HEK293 (cell line): ENCODE results near the gene DDIT3.

Source experiments
- CTCF ChIA-PET: fragments of 350-600 bp; formaldehyde crosslinking; extraction: SDS; loops from one replicate; lab custom pipeline; 2021; ENCODE audit warnings: antibody characterized with exemption; lab: Yijun Ruan, JAX
- POLR2A ChIA-PET: fragments of 300-600 bp; formaldehyde crosslinking; extraction: SDS; loops from one replicate; lab custom pipeline; 2020; ENCODE audit warnings: antibody characterized with exemption, inconsistent platforms; lab: Yijun Ruan, JAX
- H3K27ac ChIP-seq: fragments of 200-500 bp; sonication (Bioruptor generic); 2 replicates; pipeline ENCODE4 v1.5.1; 2014; ENCODE audit warnings: low read depth, low read length, control low read depth, inconsistent platforms; ENCODE audit errors: extremely low read depth
- H3K36me3 ChIP-seq, 2 experiments: fragments of 200-500 bp in 1 of 2; sonication (Bioruptor generic) in 1 of 2; 1 replicate in 1 of 2; 2 replicates in 1 of 2; pipeline ENCODE4 v1.5.1; 2014 to 2017; ENCODE audit warnings: inconsistent platforms in 2 of 2, low read length in 2 of 2; ENCODE audit not compliant: control insufficient read depth in 2 of 2, insufficient read depth in 1 of 2
- H3K4me1 ChIP-seq: fragments of 200-500 bp; sonication (Bioruptor generic); 2 replicates; pipeline ENCODE4 v1.5.1; 2014; ENCODE audit warnings: mild to moderate bottlenecking, low read length, inconsistent platforms; ENCODE audit not compliant: control insufficient read depth, insufficient read depth
- H3K4me3 ChIP-seq: 2 replicates; pipeline ENCODE4 v1.5.1; 2011; ENCODE audit warnings: low read depth, mild to moderate bottlenecking, control low read depth, low read length, moderate library complexity
- H3K9me3 ChIP-seq: fragments of 200-500 bp; sonication (Bioruptor generic); 2 replicates; pipeline ENCODE4 v1.5.1; 2014; ENCODE audit warnings: low read depth, low read length, inconsistent platforms; ENCODE audit not compliant: control insufficient read depth, insufficient read depth
- BCL11A ChIP-seq: fragments of 450-650 bp; formaldehyde crosslinking; IDR thresholded peaks from 2 replicates; pipeline ENCODE4 v1.5.1; 2016; ENCODE audit warnings: low read depth, missing biosample characterization, missing genetic modification characterization
- BCL11B ChIP-seq: fragments of 450-650 bp; formaldehyde crosslinking; IDR thresholded peaks from 2 replicates; pipeline ENCODE4 v1.5.1; 2016; ENCODE audit warnings: low read depth, missing biosample characterization, missing genetic modification characterization
- FEZF1 ChIP-seq: fragments of 450-650 bp; formaldehyde crosslinking; IDR thresholded peaks from 2 replicates; pipeline ENCODE4 v1.5.1; 2016; ENCODE audit warnings: missing biosample characterization, missing genetic modification characterization
- GLIS2 ChIP-seq: fragments of 450-650 bp; formaldehyde crosslinking; IDR thresholded peaks from 2 replicates; pipeline ENCODE4 v1.5.1; 2016; ENCODE audit warnings: missing biosample characterization, missing genetic modification characterization
- KLF1 ChIP-seq: fragments of 450-650 bp; formaldehyde crosslinking; IDR thresholded peaks from 2 replicates; pipeline ENCODE4 v1.5.1; 2016; ENCODE audit warnings: missing biosample characterization, missing genetic modification characterization
- KLF10 ChIP-seq: fragments of 450-650 bp; IDR thresholded peaks from 2 replicates; pipeline ENCODE4 v1.5.1; 2018; ENCODE audit warnings: missing biosample characterization, mild to moderate bottlenecking, missing genetic modification characterization
- KLF17 ChIP-seq: fragments of 450-650 bp; formaldehyde crosslinking; IDR thresholded peaks from 2 replicates; pipeline ENCODE4 v1.5.1; 2016; ENCODE audit warnings: missing biosample characterization, missing genetic modification characterization
- KLF7 ChIP-seq: fragments of 450-650 bp; formaldehyde crosslinking; IDR thresholded peaks from 2 replicates; pipeline ENCODE4 v1.5.1; 2016; ENCODE audit warnings: missing biosample characterization, missing genetic modification characterization, borderline replicate concordance
- KLF8 ChIP-seq: fragments of 450-650 bp; formaldehyde crosslinking; IDR thresholded peaks from 2 replicates; pipeline ENCODE4 v1.5.1; 2016; ENCODE audit warnings: missing biosample characterization, missing genetic modification characterization
- KLF9 ChIP-seq: fragments of 450-650 bp; formaldehyde crosslinking; IDR thresholded peaks from 2 replicates; pipeline ENCODE4 v1.5.1; 2016; ENCODE audit warnings: missing biosample characterization, missing genetic modification characterization, low read depth
- SP2 ChIP-seq: fragments of 450-650 bp; formaldehyde crosslinking; IDR thresholded peaks from 2 replicates; pipeline ENCODE4 v1.5.1; 2016; ENCODE audit warnings: missing biosample characterization, missing genetic modification characterization
- SP7 ChIP-seq: fragments of 450-650 bp; formaldehyde crosslinking; IDR thresholded peaks from 2 replicates; pipeline ENCODE4 v1.5.1; 2016; ENCODE audit warnings: missing biosample characterization, missing genetic modification characterization
- ZBTB21 ChIP-seq: fragments of 450-650 bp; formaldehyde crosslinking; IDR thresholded peaks from 2 replicates; pipeline ENCODE4 v1.5.1; 2017; ENCODE audit warnings: missing biosample characterization, missing genetic modification characterization
- ZFP41 ChIP-seq: fragments of 450-650 bp; formaldehyde crosslinking; IDR thresholded peaks from 2 replicates; pipeline ENCODE4 v1.5.1; 2016; ENCODE audit warnings: missing biosample characterization, missing genetic modification characterization, borderline replicate concordance
- ZFP69B ChIP-seq: fragments of 450-650 bp; formaldehyde crosslinking; IDR thresholded peaks from 2 replicates; pipeline ENCODE4 v1.5.1; 2016; ENCODE audit warnings: missing biosample characterization, missing genetic modification characterization
- ZIC2 ChIP-seq: fragments of 450-650 bp; formaldehyde crosslinking; IDR thresholded peaks from 2 replicates; pipeline ENCODE4 v1.5.1; 2016; ENCODE audit warnings: missing biosample characterization, missing genetic modification characterization
- ZNF10 ChIP-seq: fragments of 450-650 bp; formaldehyde crosslinking; IDR thresholded peaks from 2 replicates; pipeline ENCODE4 v1.5.1; 2017; ENCODE audit warnings: missing biosample characterization, missing genetic modification characterization
- ZNF121 ChIP-seq: fragments of 450-650 bp; formaldehyde crosslinking; IDR thresholded peaks from 2 replicates; pipeline ENCODE4 v1.5.1; 2016; ENCODE audit warnings: missing biosample characterization, missing genetic modification characterization
- ZNF132 ChIP-seq: fragments of 450-650 bp; formaldehyde crosslinking; IDR thresholded peaks from 2 replicates; pipeline ENCODE4 v1.5.1; 2017; ENCODE audit warnings: missing biosample characterization, missing genetic modification characterization, borderline replicate concordance
- ZNF148 ChIP-seq: fragments of 450-650 bp; formaldehyde crosslinking; IDR thresholded peaks from 2 replicates; pipeline ENCODE4 v1.5.0; 2017; ENCODE audit warnings: missing biosample characterization, missing genetic modification characterization, borderline replicate concordance
- ZNF16 ChIP-seq: fragments of 450-650 bp; formaldehyde crosslinking; IDR thresholded peaks from 2 replicates; pipeline ENCODE4 v1.5.1; 2016; ENCODE audit warnings: low read depth, missing biosample characterization, missing genetic modification characterization
- ZNF24 ChIP-seq: fragments of 450-650 bp; formaldehyde crosslinking; IDR thresholded peaks from 2 replicates; pipeline ENCODE4 v1.5.1; 2016; ENCODE audit warnings: missing biosample characterization, missing genetic modification characterization
- ZNF248 ChIP-seq: fragments of 450-650 bp; formaldehyde crosslinking; IDR thresholded peaks from 2 replicates; pipeline ENCODE4 v1.5.1; 2017; ENCODE audit warnings: missing biosample characterization, missing genetic modification characterization
- ZNF335 ChIP-seq: fragments of 450-650 bp; formaldehyde crosslinking; conservative IDR thresholded peaks from 2 replicates; pipeline ENCODE4 v1.5.1; 2016; ENCODE audit warnings: missing biosample characterization, missing genetic modification characterization
- ZNF366 ChIP-seq: fragments of 450-650 bp; formaldehyde crosslinking; conservative IDR thresholded peaks from 2 replicates; pipeline ENCODE4 v1.5.1; 2016; ENCODE audit warnings: missing biosample characterization, missing genetic modification characterization
- ZNF488 ChIP-seq: fragments of 450-650 bp; formaldehyde crosslinking; IDR thresholded peaks from 2 replicates; pipeline ENCODE4 v1.5.1; 2016; ENCODE audit warnings: missing biosample characterization, missing genetic modification characterization
- ZNF548 ChIP-seq: fragments of 450-650 bp; formaldehyde crosslinking; IDR thresholded peaks from 2 replicates; pipeline ENCODE4 v1.5.1; 2016; ENCODE audit warnings: missing biosample characterization, missing genetic modification characterization
- ZNF549 ChIP-seq: fragments of 450-650 bp; IDR thresholded peaks from 2 replicates; pipeline ENCODE4 v1.5.1; 2018; ENCODE audit warnings: missing biosample characterization, missing genetic modification characterization, mild to moderate bottlenecking, inconsistent platforms, moderate library complexity
- ZNF561 ChIP-seq: fragments of 450-650 bp; IDR thresholded peaks from 2 replicates; pipeline ENCODE4 v1.5.1; 2018; ENCODE audit warnings: missing biosample characterization, missing genetic modification characterization, borderline replicate concordance
- ZNF585B ChIP-seq: fragments of 450-650 bp; formaldehyde crosslinking; IDR thresholded peaks from 2 replicates; pipeline ENCODE4 v1.5.1; 2016; ENCODE audit warnings: missing biosample characterization, missing genetic modification characterization
- ZNF621 ChIP-seq: fragments of 450-650 bp; formaldehyde crosslinking; IDR thresholded peaks from 2 replicates; pipeline ENCODE4 v1.5.1; 2017; ENCODE audit warnings: missing biosample characterization, missing genetic modification characterization
- ZNF623 ChIP-seq: fragments of 450-650 bp; formaldehyde crosslinking; IDR thresholded peaks from 2 replicates; pipeline ENCODE4 v1.5.1; 2016; ENCODE audit warnings: missing biosample characterization, missing genetic modification characterization
- ZNF660 ChIP-seq: fragments of 450-650 bp; IDR thresholded peaks from 2 replicates; pipeline ENCODE4 v1.5.1; 2018; ENCODE audit warnings: missing biosample characterization, mild to moderate bottlenecking, missing genetic modification characterization
- ZNF792 ChIP-seq: fragments of 450-650 bp; formaldehyde crosslinking; IDR thresholded peaks from 2 replicates; pipeline ENCODE4 v1.5.1; 2016; ENCODE audit warnings: missing biosample characterization, missing genetic modification characterization
- ZSCAN16 ChIP-seq: fragments of 450-650 bp; formaldehyde crosslinking; IDR thresholded peaks from 2 replicates; pipeline ENCODE4 v1.5.1; 2016; ENCODE audit warnings: missing biosample characterization, missing genetic modification characterization
- ZXDB ChIP-seq: fragments of 450-650 bp; formaldehyde crosslinking; IDR thresholded peaks from 2 replicates; pipeline ENCODE4 v1.5.1; 2016; ENCODE audit warnings: missing biosample characterization, missing genetic modification characterization

Gene DDIT3

GRCh38 chr12:57520053-57520818 is at the start of gene DDIT3:
TSS of gene DDIT3 (minus strand) at chr12:57520514. CDS start at chr12:57517406, 3,108 bp downstream.
- Histone ChIP-seq H3K27ac (peak within 1 kb of the TSS; percentile 94), H3K9me3 (no peaks in the 10 kb centered on the region), H3K4me3 (peak within 1 kb of the TSS; percentile 79), H3K36me3 (peaks cover 11 to 56% of the 10 kb centered on the region in 2 experiments), H3K4me1 (peaks cover 13% of the 10 kb centered on the region)
- CTCF ChIA-PET: interaction anchor here (1.0 to 1.4 kb wide), 3 partner anchors 61 to 64 kb away, joined by 5 read pairs; partner anchors contain the start of gene GLI1
- POLR2A ChIA-PET: interaction anchor here (0.6 to 2.2 kb wide), 16 partner anchors 8 to 326 kb away, joined by 3 to 13 read pairs (median 4); partner anchors contain the start of genes CDK4, CTDSP2, DCTN2 and GLI1
- TF ChIP-seq ZNF488 (tag by site-specific recombination) (no peak), SP2 (peak; percentile 98), ZXDB (peak; percentile 47; the same call in 1 of the 2 replicates), ZNF24 (peak; percentile 75; the same call in 1 of the 2 replicates), ZNF548 (tag by site-specific recombination) (no peak), ZNF549 (tag by site-specific recombination) (no peak), ZNF335 (tag by site-specific recombination) (no peak), GLIS2 (tag by site-specific recombination) (no peak), ZSCAN16 (tag by site-specific recombination) (0 out of 2 replicates have a peak, but pooled peaks have one; percentile 48), ZNF792 (tag by site-specific recombination) (no peak), ZFP69B (tag by site-specific recombination) (peak; percentile 26; the same call in 1 of the 2 replicates), KLF10 (tag by site-specific recombination) (peak; percentile 99), KLF1 (tag by site-specific recombination) (peak; percentile 46), KLF17 (tag by site-specific recombination) (peak; percentile 21), KLF9 (tag by site-specific recombination) (peak; percentile 90), KLF7 (tag by site-specific recombination) (0 out of 2 replicates have a peak, but pooled peaks have one; percentile 10), BCL11B (tag by site-specific recombination) (peak; percentile 78; the same call in 1 of the 2 replicates), KLF8 (tag by site-specific recombination) (peak; percentile 60), ZNF623 (tag by site-specific recombination) (no peak), ZBTB21 (tag by site-specific recombination) (no peak), ZFP41 (tag by site-specific recombination) (peak; percentile 82; the same call in 1 of the 2 replicates), ZNF16 (tag by site-specific recombination) (no peak), ZNF621 (tag by site-specific recombination) (no peak), ZNF585B (tag by site-specific recombination) (no peak), SP7 (tag by site-specific recombination) (peak; percentile 39; the same call in 1 of the 2 replicates), FEZF1 (tag by site-specific recombination) (no peak), ZNF148 (tag by site-specific recombination) (no peak), ZNF561 (peak; percentile 71; the same call in 1 of the 2 replicates), ZNF248 (tag by site-specific recombination) (0 out of 2 replicates have a peak, but pooled peaks have one; percentile 9), ZNF121 (peak; percentile 30; the same call in 1 of the 2 replicates), ZNF366 (tag by site-specific recombination) (0 out of 2 replicates have a peak, but pooled peaks have one; percentile 14), BCL11A (tag by site-specific recombination) (peak; percentile 86), ZIC2 (tag by site-specific recombination) (peak; percentile 78), ZNF660 (tag by site-specific recombination) (peak; percentile 92), ZNF10 (tag by site-specific recombination) (no peak), ZNF132 (tag by site-specific recombination) (no peak)
